Anterior cingulate cortex (tissue), 58 donors: ENCODE measurements around the gene RHBDL3.
"Not testable (repeated sequence)": the region's sequence is repeated elsewhere in the genome, so short reads cannot be mapped to it uniquely, and the experiment has no call there.

Experiments
- DNase-seq, 58 donors: peaks; one replicate each; lab custom pipeline; 2025; lab: John Stamatoyannopoulos, UW

Gene RHBDL3

DNA sequence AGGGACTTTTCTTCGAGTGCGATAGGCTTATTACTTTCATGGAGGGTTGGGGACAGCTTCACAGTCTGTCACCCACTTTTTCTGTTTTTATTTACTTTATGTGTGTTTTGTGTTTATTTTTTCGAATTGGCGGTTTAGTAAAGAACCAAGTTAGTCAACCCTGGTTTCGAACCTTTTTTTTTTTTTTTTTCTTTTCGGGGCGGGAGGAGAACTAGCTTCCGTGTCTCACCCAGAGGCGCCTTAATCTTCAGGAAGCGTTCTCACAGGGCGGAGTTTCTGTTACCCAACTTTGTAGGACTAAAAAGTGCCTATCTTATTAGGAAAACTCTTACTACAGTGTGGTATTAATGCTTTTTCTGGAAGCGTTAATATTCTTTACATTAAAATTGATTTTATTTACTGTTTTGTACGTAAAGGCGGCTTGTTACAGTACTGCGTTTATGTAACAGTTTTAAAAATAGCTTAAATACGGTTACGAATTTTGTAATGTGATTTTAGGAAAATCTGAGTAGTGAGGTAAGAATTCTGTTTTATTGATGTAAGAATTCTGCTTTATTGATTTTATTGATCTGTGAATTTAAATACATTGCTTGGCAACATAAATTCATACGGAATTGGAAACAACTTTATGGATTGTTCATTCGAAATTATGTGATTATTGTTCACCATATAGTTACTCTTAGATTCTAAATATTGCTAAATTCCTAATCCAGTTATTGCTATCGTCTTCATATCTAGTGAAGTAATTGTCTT lies 85.2 kb downstream of the RHBDL3 start:
- peak in 1 of 58 donors; percentile 12 for DNase-seq

DNA sequence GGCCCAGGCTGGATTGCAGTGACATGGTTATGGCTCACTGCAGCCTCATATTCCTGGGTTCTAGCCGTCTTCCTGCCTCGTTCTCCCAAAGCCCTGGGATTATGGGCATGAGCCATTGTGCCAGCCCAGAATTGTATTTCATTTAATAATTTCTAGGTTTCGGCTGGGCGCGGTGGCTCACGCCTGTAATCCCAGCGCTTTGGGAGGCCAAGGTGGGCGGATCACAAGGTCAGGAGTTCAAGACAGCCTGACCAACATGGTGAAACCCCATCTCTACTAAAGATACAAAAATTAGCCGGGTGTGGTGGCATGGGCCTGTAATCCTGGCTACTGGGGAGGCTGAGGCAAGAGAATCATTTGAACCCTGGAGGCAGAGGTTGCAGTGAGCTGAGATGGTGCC lies 87.1 kb downstream of the RHBDL3 start:
- not testable (repeated sequence) for DNase-seq

DNA sequence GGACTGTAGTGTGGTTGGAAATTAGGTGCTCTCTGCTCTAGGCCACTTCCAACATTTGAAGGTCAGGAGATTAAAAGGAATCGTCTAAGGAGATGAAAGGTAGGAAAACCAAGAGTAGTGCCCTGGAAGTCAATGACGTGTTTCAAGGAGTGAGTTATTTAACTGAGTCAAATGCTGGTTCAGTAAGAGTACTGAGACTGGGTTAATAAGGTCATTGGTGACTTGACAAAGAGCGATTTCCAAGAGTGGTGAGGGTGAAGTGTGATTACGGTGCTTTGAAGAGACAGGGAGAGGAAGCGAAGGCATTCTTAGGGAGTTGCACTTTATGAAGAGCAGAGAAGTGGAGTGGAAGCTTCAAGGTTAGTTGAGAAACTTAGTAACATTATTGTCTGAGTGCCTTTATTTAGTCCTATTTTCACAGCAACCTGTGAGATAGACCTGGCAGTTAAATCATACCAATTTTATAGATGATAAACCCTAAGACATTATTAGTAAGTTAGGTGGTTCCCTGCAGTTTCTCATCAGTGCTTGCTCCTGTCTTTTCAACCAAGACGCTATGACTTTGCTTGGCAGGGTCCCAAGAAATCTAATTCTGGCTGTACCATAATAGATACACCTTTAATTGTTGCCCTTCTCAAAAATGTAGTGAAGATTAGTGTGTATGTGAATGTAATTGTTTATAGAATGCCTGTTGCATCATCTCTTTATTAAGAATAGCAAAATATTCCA lies 90.2 kb downstream of the RHBDL3 start:
- DNase-seq: no peak

- DNase-seq: no peak
Observed at GRCh38 chr17:32356378-32356743, 90.7 kb downstream of the RHBDL3 start.

DNA sequence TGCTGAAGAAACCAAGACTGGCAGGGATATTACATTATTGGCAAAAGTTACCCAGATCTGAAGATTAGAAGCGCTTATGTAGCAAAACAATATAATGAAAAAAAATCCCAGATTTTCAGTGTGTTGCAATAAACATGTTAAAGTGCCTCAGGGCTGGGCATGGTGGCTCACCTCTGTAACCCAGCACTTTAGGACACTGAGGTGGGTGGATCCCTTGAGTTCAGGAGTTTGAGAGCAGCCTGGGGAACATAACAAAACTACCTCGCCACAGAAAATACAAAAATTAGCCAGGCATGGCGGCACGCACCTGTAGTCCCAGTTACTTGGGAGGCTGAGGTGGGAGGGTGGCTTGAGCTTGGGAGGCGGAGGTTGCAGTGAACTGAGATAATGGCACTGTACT lies 91.1 kb downstream of the RHBDL3 start:
- no peak for DNase-seq

- no peak for DNase-seq
Observed at GRCh38 chr17:32357615-32358014, 92.0 kb downstream of the RHBDL3 start.

- no peak for DNase-seq
Observed at GRCh38 chr17:32361270-32361669, 95.6 kb downstream of the RHBDL3 start.

DNA sequence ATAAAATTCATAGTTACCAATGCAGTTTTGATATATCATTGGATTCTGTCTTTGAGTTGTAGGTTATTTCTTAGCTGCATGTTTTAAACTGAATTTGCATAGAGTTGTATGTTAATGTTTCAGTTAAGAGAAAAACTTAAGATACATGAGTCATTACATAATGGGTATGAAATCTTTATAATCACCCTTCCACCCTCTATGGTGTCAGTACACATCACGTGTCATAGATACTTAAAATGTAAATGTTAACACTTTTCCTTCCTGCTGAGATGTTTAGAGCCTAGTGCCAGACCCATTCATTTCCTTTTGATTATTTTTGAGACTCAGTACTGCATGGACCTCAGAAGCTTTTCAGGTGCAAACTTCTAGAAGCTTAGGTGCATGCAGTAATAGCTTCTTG lies 104.8 kb downstream of the RHBDL3 start:
- DNase-seq: no peak
